ENCODE results near the gene GPC3. TPM values are rescaled to one million over a fixed set of nuclear protein-coding genes. Genes with fewer than 3 reads are reported as not detected.

GPC3 gene
- total and polyA plus RNA-seq, 2 experiments from 2014 or later = 36.8 to 60.1 TPM

DNA sequence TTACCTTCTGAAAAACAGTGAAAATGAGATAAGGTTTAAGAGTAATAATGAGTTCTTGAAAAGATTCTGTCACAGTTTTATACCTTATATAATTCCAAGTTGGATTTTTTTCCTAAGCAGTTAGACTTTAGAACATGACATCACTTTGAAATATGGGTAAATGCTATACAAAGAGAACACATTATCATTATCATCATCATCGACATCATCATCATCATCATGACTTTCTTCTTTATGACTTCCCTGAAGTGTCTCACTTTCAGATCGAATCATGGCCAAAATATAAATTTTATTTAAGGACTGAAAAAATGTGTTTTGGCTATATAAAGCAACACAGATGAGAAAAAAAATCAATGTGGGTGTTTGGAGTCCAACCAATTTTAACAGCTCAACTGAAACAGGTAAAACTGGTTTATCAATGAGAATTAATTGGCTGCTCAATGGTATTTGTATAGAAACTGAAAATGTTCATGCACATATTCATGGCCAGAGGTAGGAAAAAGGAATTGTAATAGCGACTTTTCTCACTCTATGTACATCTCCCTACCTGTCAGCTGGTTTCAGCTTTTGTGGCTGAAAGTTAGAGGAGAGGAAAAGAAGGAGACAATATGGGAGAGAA is 327.0 kb downstream of the GPC3 start (continued):
- TF ChIP-seq POLR2AphosphoS5 (IDR thresholded peaks at IDR 0.05; ENCODE audit: low read depth) (no peak), STAT1 (IDR thresholded peaks at IDR 0.05; ENCODE audit: unreplicated experiment) (no peak), NANOG (IDR thresholded peaks at IDR 0.05; ENCODE audit: borderline replicate concordance) (no peak), ZNF114 (CRISPR knock-in tag; IDR thresholded peaks at IDR 0.05) (no peak)
- TF ChIP-seq, protein P1, sequence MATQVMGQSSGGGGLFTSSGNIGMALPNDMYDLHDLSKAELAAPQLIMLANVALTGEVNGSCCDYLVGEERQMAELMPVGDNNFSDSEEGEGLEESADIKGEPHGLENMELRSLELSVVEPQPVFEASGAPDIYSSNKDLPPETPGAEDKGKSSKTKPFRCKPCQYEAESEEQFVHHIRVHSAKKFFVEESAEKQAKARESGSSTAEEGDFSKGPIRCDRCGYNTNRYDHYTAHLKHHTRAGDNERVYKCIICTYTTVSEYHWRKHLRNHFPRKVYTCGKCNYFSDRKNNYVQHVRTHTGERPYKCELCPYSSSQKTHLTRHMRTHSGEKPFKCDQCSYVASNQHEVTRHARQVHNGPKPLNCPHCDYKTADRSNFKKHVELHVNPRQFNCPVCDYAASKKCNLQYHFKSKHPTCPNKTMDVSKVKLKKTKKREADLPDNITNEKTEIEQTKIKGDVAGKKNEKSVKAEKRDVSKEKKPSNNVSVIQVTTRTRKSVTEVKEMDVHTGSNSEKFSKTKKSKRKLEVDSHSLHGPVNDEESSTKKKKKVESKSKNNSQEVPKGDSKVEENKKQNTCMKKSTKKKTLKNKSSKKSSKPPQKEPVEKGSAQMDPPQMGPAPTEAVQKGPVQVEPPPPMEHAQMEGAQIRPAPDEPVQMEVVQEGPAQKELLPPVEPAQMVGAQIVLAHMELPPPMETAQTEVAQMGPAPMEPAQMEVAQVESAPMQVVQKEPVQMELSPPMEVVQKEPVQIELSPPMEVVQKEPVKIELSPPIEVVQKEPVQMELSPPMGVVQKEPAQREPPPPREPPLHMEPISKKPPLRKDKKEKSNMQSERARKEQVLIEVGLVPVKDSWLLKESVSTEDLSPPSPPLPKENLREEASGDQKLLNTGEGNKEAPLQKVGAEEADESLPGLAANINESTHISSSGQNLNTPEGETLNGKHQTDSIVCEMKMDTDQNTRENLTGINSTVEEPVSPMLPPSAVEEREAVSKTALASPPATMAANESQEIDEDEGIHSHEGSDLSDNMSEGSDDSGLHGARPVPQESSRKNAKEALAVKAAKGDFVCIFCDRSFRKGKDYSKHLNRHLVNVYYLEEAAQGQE (IDR thresholded peaks at IDR 0.05; ENCODE audit: unreplicated experiment) = no peak

- no peaks in the 10 kb centered on the region for H3K79me2 ChIP-seq (replicated peaks; ENCODE audit: insufficient read depth)
- no peaks in the 10 kb centered on the region for H3K27me3 ChIP-seq (ENCODE audit: insufficient read depth)
- H3K27ac ChIP-seq (ENCODE audit: low read depth) = no peak overlapping the region
- H3K9me2 ChIP-seq (ENCODE audit: insufficient read depth) = no peaks in the 10 kb centered on the region
- Mint-ChIP-seq H3K27ac (no peak overlapping the region), H3K27me3 (ENCODE audit: insufficient read depth, low read depth, poor library complexity) (no peaks in the 10 kb centered on the region), H3K4me3 (no peak overlapping the region), H3K9me3 (no peaks in the 10 kb centered on the region), H3K36me3 (ENCODE audit: low read depth) (no peaks in the 10 kb centered on the region), H3K4me1 (peaks cover 28% of the 10 kb centered on the region)
- ATAC-seq (no peak), DNase-seq (ENCODE audit: low spot score) (no peak)
- no peaks in the 10 kb centered on the region for H3F3A ChIP-seq (replicated peaks; ENCODE audit: low read depth)
- peaks cover 6% of the 10 kb centered on the region for H3K4me1 ChIP-seq (ENCODE audit: insufficient read depth)
- H3K36me3 ChIP-seq (ENCODE audit: insufficient read depth) = no peaks in the 10 kb centered on the region
- no peaks in the 10 kb centered on the region for H4K20me1 ChIP-seq (replicated peaks; ENCODE audit: insufficient read depth)
- H3K4me3 ChIP-seq = no peak overlapping the region
- H3K4me2 ChIP-seq = no peak overlapping the region
- H2AFZ ChIP-seq = no peak overlapping the region
- no peak for TF ChIP-seq STAT1 (IDR thresholded peaks at IDR 0.05; ENCODE audit: unreplicated experiment)
- no peak for TF ChIP-seq ZNF114 (CRISPR knock-in tag; IDR thresholded peaks at IDR 0.05)
- TF ChIP-seq, protein P2, sequence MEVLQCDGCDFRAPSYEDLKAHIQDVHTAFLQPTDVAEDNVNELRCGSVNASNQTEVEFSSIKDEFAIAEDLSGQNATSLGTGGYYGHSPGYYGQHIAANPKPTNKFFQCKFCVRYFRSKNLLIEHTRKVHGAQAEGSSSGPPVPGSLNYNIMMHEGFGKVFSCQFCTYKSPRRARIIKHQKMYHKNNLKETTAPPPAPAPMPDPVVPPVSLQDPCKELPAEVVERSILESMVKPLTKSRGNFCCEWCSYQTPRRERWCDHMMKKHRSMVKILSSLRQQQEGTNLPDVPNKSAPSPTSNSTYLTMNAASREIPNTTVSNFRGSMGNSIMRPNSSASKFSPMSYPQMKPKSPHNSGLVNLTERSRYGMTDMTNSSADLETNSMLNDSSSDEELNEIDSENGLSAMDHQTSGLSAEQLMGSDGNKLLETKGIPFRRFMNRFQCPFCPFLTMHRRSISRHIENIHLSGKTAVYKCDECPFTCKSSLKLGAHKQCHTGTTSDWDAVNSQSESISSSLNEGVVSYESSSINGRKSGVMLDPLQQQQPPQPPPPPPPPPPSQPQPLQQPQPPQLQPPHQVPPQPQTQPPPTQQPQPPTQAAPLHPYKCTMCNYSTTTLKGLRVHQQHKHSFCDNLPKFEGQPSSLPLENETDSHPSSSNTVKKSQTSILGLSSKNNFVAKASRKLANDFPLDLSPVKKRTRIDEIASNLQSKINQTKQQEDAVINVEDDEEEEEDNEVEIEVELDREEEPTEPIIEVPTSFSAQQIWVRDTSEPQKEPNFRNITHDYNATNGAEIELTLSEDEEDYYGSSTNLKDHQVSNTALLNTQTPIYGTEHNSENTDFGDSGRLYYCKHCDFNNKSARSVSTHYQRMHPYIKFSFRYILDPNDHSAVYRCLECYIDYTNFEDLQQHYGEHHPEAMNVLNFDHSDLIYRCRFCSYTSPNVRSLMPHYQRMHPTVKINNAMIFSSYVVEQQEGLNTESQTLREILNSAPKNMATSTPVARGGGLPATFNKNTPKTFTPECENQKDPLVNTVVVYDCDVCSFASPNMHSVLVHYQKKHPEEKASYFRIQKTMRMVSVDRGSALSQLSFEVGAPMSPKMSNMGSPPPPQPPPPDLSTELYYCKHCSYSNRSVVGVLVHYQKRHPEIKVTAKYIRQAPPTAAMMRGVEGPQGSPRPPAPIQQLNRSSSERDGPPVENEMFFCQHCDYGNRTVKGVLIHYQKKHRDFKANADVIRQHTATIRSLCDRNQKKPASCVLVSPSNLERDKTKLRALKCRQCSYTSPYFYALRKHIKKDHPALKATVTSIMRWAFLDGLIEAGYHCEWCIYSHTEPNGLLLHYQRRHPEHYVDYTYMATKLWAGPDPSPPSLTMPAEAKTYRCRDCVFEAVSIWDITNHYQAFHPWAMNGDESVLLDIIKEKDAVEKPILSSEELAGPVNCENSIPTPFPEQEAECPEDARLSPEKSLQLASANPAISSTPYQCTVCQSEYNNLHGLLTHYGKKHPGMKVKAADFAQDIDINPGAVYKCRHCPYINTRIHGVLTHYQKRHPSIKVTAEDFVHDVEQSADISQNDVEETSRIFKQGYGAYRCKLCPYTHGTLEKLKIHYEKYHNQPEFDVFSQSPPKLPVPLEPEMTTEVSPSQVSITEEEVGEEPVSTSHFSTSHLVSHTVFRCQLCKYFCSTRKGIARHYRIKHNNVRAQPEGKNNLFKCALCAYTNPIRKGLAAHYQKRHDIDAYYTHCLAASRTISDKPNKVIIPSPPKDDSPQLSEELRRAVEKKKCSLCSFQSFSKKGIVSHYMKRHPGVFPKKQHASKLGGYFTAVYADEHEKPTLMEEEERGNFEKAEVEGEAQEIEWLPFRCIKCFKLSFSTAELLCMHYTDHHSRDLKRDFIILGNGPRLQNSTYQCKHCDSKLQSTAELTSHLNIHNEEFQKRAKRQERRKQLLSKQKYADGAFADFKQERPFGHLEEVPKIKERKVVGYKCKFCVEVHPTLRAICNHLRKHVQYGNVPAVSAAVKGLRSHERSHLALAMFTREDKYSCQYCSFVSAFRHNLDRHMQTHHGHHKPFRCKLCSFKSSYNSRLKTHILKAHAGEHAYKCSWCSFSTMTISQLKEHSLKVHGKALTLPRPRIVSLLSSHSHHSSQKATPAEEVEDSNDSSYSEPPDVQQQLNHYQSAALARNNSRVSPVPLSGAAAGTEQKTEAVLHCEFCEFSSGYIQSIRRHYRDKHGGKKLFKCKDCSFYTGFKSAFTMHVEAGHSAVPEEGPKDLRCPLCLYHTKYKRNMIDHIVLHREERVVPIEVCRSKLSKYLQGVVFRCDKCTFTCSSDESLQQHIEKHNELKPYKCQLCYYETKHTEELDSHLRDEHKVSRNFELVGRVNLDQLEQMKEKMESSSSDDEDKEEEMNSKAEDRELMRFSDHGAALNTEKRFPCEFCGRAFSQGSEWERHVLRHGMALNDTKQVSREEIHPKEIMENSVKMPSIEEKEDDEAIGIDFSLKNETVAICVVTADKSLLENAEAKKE (CRISPR knock-in tag; IDR thresholded peaks at IDR 0.05) = no peak
- no peak for TF ChIP-seq POLR2AphosphoS5 (IDR thresholded peaks at IDR 0.05; ENCODE audit: low read depth)
- TF ChIP-seq NANOG (IDR thresholded peaks at IDR 0.05; ENCODE audit: borderline replicate concordance) = no peak
- no peak for TF ChIP-seq CREB1 (CRISPR knock-in tag; IDR thresholded peaks at IDR 0.05; ENCODE audit: low read depth)
- no peak for TF ChIP-seq EZH2phosphoT487 (IDR thresholded peaks at IDR 0.05; ENCODE audit: unreplicated experiment)
- TF ChIP-seq, protein P1 (IDR thresholded peaks at IDR 0.05; ENCODE audit: unreplicated experiment) = no peak
Observed at GRCh38 chrX:133655275-133656265, 329.8 kb downstream of the GPC3 start.

All from GM23338 (cell line).